Subcutaneous adipose tissue (tissue), 4 donors: ENCODE data around the gene MAGOH. TPM values are rescaled to one million over a fixed set of nuclear protein-coding genes. Genes with fewer than 3 reads are reported as not detected.

ENCODE experiments used
- CTCF ChIP-seq: fragments of 450-650 bp; IDR thresholded peaks from one replicate; pipeline ENCODE4 v1.5.1; 2016; ENCODE audit warnings: low read depth, mild to moderate bottlenecking, control low read depth, antibody characterized with exemption, moderate library complexity
- total RNA-seq, 4 donors: library from RNA; depleted of rRNA; stranded (reverse); fragments of >200 nt; gene quantifications; one replicate each; pipeline ENCODE4 v1.1.0, GENCODE V29; 2016

The MAGOH gene
- total RNA-seq, 4 donors from 2014 or later = 27.7 to 47.4 (median 30.3) TPM

DNA sequence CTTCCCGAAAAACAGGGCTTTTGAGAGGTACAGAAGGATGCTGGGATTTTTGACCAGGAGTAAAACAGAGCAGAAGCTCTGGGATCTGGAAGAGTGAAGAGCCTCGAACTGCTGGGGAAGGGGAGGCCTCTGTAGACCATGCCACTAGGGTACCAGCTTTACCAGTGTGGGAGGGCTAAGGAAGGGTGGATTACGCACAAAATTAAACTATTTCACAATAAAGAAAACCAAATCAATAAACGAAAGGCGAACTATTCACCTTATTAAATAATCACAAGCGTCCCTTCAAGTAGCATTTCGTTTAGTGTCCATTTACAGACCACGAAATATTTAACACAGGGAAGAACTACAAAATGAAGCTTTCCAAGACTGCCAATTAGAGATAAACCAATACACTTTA, 18.6 kb downstream of the MAGOH start:
- TF ChIP-seq CTCF = no peak

- no peak for TF ChIP-seq CTCF
These were observed 20.1 kb downstream of the MAGOH start for GRCh38 chr1:53218201-53218600.

GRCh38 chr1:53214376-53214940, 23.9 kb downstream of the MAGOH start:
- TF ChIP-seq CTCF = no peak

DNA sequence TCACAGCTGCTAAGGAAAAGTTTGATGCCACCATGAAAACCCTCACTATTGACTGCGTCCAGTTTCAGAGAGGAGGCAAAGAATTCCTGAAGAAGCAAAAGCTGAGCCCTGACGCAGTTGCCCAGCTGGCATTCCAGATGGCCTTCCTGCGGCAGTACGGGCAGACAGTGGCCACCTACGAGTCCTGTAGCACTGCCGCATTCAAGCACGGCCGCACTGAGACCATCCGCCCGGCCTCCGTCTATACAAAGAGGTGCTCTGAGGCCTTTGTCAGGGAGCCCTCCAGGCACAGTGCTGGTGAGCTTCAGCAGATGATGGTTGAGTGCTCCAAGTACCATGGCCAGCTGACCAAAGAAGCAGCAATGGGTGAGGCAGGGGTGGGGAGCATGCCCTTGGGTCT, 27.4 kb downstream of the MAGOH start:
- TF ChIP-seq CTCF = no peak

GRCh38 chr1:53210352-53210751, 28.0 kb downstream of the MAGOH start:
- no peak for TF ChIP-seq CTCF

DNA sequence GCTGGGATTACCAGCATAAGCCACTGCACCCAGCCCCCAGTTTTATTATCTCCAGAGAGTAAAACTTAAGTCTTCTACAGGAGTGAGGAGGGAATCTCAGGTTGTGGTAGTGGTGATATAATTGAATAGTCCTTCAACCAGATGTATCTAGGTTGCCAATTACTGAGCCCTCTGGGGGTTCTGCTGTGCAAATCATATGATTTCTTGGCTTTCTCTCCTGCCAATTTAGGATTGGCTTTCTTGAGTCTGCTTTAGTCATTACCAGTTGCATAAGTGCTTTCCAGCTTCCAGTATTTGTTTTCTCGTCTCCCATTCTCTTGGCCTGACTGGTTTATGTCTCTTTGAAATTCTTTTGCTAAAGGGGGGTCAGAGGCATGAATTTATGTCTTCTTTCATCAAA, 30.6 kb downstream of the MAGOH start:
- no peak for TF ChIP-seq CTCF

DNA sequence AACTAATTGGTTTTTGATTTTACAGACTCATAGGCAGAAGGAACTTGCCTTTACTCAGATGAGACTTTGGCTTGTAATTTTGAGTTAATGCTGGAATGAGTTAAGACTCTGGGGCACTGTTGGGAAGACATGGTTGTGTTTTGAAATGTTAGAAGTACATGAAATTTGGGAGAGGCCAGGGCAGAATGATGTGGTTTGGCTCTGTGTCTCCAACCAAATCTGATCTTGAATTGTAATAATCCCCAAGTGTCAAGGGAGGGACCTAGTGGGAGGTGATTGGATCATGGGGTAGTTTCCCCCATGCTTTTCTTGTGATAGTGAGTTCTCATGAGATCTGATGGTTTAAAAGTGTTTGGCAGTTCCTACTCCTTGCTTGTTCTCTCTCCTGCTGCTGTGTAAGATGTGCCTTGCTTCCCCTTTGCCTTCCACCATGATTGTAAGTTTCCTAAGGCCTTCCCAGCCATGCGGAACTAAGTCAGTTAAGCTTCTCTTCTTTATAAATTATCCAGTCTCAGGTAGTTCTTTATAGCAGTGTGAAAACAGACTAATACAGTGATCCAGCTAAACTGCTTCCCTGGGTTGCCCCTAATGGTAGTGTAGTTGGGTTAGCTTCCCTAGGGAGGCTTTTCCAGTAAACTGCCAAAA, 31.5 kb downstream of the MAGOH start:
- TF ChIP-seq CTCF = no peak
